ENCODE measurements around the gene TESMIN. TPM values are rescaled to one million over a fixed set of nuclear protein-coding genes. Genes with fewer than 3 reads are reported as not detected.

The TESMIN gene
- 1 to 10 TPM; 3.4 to 4.9 TPM for total RNA-seq

- Mint-ChIP-seq H3K27me3 (no peaks in the 10 kb centered on the region), H3K27ac (no peak within 1 kb of the TSS), H3K4me3 (peak within 1 kb of the TSS; percentile 69), H3K36me3 (ENCODE audit: low read depth) (no peaks in the 10 kb centered on the region), H3K9me3 (no peaks in the 10 kb centered on the region), H3K4me1 (ENCODE audit: low read depth) (peaks cover 3% of the 10 kb centered on the region)
- CTCF ChIA-PET, result no interaction called here
- intact Hi-C loops (cut with micrococcal nuclease), result no loop called here
- peak; percentile 99 for ATAC-seq
- TF ChIP-seq CTCF (IDR thresholded peaks at IDR 0.05), result no peak
- DNase-seq, result peak; percentile 95
- POLR2A ChIA-PET, result no interaction called here
These were observed at the start of gene TESMIN for GRCh38 chr11:68751331-68751856. Gene TESMIN, minus strand, starts transcription at chr11:68751520. Its CDS starts 860 bp downstream, at chr11:68750660.

- no peaks in the 10 kb centered on the region for H3K27me3 Mint-ChIP-seq
- no peak overlapping the region for H3K27ac Mint-ChIP-seq
- peaks cover 12% of the 10 kb centered on the region for H3K36me3 Mint-ChIP-seq (ENCODE audit: low read depth)
- DNase-seq (peak; percentile 66), ATAC-seq (peak; percentile 56)
- no peaks in the 10 kb centered on the region for H3K4me1 Mint-ChIP-seq (ENCODE audit: low read depth)
- ChIA-PET CTCF (interaction anchor here (0.8 to 5.3 kb wide), 25 partner anchors 8 to 273 kb away, joined by 3 to 28 read pairs (median 4); no protein-coding TSS in a partner anchor), POLR2A (no interaction called here)
- intact Hi-C loops (cut with micrococcal nuclease), result no loop called here
- H3K4me3 Mint-ChIP-seq, result no peak overlapping the region
- peak; percentile 92 for TF ChIP-seq CTCF (IDR thresholded peaks at IDR 0.05)
- no peaks in the 10 kb centered on the region for H3K9me3 Mint-ChIP-seq
These were observed 47.0 kb upstream of the TESMIN start for GRCh38 chr11:68798221-68798813.

- no peak for TF ChIP-seq CTCF (IDR thresholded peaks at IDR 0.05)
- ChIA-PET POLR2A (no interaction called here), CTCF (interaction anchor here (1.3 to 5.3 kb wide), 6 partner anchors 12 to 123 kb away, joined by 3 to 28 read pairs (median 7); no protein-coding TSS in a partner anchor)
- no peaks in the 10 kb centered on the region for H3K27me3 Mint-ChIP-seq
- H3K9me3 Mint-ChIP-seq, result no peaks in the 10 kb centered on the region
- H3K4me3 Mint-ChIP-seq, result no peak overlapping the region
- DNase-seq (no peak), ATAC-seq (no peak)
- intact Hi-C loops (cut with micrococcal nuclease), result no loop called here
- peaks cover 10% of the 10 kb centered on the region for H3K36me3 Mint-ChIP-seq (ENCODE audit: low read depth)
- H3K27ac Mint-ChIP-seq, result no peak overlapping the region
- H3K4me1 Mint-ChIP-seq (ENCODE audit: low read depth), result no peaks in the 10 kb centered on the region
These were observed 45.5 kb upstream of the TESMIN start for GRCh38 chr11:68796801-68797200.

GRCh38 chr11:68792400-68792966, 41.2 kb upstream of the TESMIN start:
- H3K36me3 Mint-ChIP-seq (ENCODE audit: low read depth), result peaks cover 7% of the 10 kb centered on the region
- POLR2A ChIA-PET, result no interaction called here

More at GRCh38 chr11:68792400-68792966, 41.2 kb upstream of the TESMIN start:
- intact Hi-C loops (cut with micrococcal nuclease), result no loop called here
- Mint-ChIP-seq H3K9me3 (no peaks in the 10 kb centered on the region), H3K27ac (no peak overlapping the region), H3K4me3 (no peak overlapping the region), H3K4me1 (ENCODE audit: low read depth) (no peaks in the 10 kb centered on the region), H3K27me3 (no peaks in the 10 kb centered on the region)
- CTCF ChIA-PET, result no interaction called here
- no peak for DNase-seq
- no peak for ATAC-seq
- no peak for TF ChIP-seq CTCF (IDR thresholded peaks at IDR 0.05)
